Mucosa of gallbladder (tissue), 1 donor: ENCODE measurements around the gene GLIS1. TPM values are rescaled to one million over a fixed set of nuclear protein-coding genes. Genes with fewer than 3 reads are reported as not detected.

Source experiments
- DNase-seq: peaks from one replicate; pipeline ENCODE4 v3.0.0-alpha.2; 2020; ENCODE audit warnings: low spot score
- total RNA-seq: library from RNA; stranded (reverse); gene quantifications from one replicate; pipeline ENCODE4 v1.2.1, GENCODE V29; 2021
- donor health status: DM: no; HTN: no; CAD: no.

The GLIS1 gene
- total RNA-seq, 1 donor from 2014 or later: 0.17 TPM

- no peak for DNase-seq
Observed at GRCh38 chr1:53718443-53718842, 20.5 kb downstream of the GLIS1 start.

- no peak for DNase-seq
Observed at GRCh38 chr1:53717025-53717804, 21.7 kb downstream of the GLIS1 start.

DNA sequence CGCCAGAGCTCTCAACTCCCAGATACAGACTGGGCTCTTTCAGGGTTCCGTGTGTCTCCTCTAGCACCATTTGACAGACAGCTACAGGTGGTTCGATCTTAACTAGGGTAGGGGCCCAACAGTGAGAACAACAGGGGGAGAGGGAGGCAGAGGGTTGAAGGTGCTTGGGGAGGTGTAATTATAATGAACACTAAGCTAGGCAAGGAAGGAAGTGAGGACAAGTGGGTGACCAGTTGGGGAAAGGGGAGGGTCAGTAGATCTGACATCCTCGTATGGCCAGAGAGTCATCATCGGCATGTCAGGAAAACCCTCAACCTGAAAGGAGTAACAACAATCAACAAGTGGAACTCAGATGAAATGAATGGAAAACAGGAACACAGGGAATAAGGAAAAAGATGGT lies 22.8 kb downstream of the GLIS1 start:
- DNase-seq: no peak

DNA sequence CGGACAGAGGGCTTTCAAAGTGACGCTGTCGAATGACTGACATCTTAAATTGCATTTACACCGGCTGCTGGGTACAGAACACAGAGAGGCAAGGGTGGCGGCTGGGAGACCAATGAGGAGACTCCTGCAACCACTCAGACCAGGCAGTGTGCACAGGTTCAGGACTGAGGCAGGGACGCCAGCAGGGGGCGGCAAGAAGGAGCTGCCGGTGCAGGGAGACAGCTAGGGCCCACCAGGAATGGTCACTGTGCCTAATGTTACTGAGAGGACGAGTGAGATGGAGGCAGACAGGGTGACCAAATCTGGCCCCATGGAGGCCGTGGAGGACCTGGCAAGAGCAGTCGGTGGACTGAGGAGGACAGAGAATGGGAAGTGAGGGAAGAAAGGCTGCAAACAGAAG lies 23.5 kb downstream of the GLIS1 start:
- DNase-seq: no peak

DNA sequence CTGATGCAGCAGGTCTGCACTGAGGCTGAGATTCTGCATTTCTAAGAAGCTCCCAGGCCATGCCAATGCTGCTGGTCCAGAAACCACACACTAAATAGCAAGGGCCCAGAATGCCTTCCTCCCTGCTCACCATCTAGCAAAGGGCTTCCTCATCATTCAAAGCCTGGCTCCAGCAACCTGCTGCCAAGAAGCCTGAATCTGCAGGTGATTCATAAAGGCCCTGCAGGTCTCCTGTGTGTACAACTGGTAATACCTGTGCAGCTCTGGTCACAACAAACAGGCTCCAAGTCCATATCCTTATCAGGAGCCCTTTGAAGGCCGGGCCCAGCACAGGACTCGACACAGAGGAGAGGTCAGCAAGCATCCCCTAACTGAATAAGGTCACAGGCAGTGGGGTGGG lies 26.7 kb downstream of the GLIS1 start:
- no peak for DNase-seq

- no peak for DNase-seq
Observed at GRCh38 chr1:53710584-53710983, 28.4 kb downstream of the GLIS1 start.

DNA sequence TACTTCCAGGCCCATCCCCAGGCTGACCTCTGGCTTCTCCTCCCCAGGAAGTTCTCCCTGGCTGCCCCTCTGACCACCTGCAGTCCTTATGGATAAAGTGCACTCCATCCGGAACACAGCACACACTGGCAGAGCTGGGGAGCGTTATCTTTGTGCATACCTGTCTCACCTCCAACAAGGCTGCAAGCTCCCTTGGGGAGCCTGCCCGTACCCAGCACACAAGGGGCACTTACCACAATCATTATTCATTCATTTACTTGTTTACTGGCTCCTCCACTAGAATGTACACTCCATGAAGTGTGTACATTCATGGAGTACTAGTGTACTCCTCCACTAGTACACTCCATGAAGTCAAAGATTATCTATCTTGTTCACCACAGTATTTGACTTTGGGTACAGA lies 30.3 kb downstream of the GLIS1 start:
- DNase-seq: no peak

GRCh38 chr1:53706356-53706755 lies 32.6 kb downstream of the GLIS1 start:
- no peak for DNase-seq

DNA sequence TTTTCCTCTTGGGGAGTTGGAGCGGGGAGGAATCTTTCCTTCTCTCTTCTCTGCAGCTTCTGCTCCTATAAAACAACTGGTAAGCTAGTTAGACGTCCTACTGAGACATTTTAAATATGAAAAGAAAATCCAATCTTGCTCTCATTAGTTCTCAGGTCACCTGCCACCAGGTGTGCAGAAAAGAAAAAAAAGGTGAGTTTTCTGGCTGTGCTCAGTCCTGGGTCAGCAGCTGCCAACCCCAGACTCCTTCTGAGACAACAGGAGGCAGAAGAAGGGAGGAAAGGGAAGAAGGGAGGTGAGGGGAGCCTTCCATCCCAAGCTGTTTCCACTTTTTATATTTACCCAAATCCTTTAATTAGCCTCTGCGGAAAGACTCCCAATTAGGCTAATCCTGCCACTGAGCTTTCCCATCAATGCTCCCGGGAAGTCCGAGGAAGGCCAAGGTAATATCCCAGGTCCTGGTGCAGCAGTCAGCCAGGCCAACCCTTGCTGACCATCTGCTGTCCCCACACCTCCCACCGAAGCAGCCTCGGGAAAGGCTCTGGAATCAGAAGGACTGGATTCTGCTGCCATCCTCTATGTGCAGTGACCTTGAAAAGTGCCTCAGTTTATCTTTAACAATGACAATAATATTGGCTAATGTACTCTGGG lies 33.4 kb downstream of the GLIS1 start:
- no peak for DNase-seq

- no peak for DNase-seq
Observed at GRCh38 chr1:53704804-53705445, 34.0 kb downstream of the GLIS1 start.

GRCh38 chr1:53704304-53704703 lies 34.7 kb downstream of the GLIS1 start:
- DNase-seq: no peak

DNA sequence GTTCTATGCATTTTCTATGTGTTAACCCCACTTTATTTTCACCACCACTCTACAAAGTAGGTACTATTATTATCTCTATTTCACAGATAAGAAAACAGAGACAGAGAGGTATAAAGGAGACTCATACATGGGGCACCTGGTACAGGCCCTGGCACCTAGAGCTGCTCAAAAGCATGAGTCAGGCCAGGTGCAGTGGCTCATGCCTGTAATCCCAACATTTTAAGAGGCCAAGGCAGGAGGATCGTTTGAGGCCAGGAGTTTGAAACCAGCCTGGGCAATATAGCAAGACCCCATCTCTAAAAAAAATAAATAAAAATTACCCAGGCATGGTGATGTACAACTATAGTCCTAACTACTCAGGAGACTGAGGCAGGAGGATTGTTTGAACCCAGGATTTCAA lies 35.8 kb downstream of the GLIS1 start:
- DNase-seq: no peak

GRCh38 chr1:53702341-53702740 lies 36.6 kb downstream of the GLIS1 start:
- no peak for DNase-seq

DNA sequence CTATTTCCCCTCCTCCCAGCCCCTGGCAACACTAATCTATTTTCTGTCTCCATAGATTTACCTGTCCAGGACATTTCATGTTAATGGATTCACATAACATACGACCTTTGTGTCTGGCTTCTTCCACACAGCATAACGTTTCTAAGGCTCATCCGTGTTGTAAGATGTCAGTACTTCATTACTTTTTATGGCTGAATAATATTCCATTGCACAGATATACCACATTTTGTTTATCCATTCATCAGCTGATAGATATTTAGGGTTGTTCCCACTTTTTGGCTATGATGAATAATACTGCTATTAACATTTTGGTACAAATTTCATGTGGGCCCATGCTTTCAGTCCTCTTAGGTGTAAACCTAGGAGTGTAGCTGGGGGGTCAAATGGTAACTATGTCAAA lies 38.2 kb downstream of the GLIS1 start:
- DNase-seq: no peak

- DNase-seq: no peak
Observed at GRCh38 chr1:53699981-53700380, 39.0 kb downstream of the GLIS1 start.

GRCh38 chr1:53698384-53698980 lies 40.5 kb downstream of the GLIS1 start:
- DNase-seq: no peak

DNA sequence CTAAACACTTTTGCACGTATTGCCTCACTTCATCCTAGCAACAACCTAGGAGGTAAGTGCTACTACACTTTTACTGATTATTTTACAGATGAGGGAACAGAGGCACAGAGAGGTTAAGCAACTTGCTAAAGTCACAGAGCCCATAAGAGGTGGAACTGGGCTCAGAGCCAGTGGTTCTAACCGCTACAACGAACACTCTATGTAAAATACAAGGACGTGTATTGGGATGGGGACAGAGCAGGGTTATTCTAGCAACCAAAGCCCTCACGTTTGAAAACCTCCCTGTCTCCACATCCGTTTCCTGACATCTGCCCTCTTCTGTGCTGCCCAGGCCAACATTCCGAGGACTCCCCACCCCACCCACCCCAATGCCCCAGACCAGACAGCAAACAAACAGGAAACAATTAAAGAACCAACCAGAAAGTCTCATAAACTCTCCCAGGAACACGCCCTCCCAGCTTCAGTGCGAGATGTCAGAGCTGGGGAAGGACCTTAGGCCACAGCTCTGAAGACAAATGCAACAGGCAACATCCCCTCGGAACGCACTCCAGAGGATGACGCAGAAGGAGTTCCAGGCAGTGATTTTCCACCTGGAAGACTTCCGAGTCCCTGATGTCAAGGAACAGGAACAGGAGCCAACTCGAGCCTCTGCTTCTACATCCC lies 41.1 kb downstream of the GLIS1 start:
- DNase-seq: no peak

GRCh38 chr1:53696990-53697389 lies 42.0 kb downstream of the GLIS1 start:
- DNase-seq: no peak

DNA sequence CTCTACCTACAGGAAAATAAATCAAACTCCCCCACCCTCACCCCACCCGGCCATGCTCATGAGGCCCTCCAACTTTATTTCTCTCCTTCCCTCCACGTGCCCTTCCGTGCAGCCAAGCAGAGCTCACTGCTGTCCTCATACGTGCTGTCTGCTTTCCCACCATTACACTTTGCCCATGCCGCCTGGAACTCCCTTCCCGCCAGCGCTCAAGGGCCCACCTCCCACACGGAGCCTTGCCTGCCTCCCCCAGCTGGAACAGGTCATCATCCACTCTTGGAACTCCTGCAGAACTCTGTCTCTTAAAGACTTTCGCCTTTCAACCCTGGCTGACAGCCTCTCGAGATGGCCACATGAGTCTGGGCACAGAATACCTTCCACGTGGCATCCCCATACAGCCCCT lies 42.4 kb downstream of the GLIS1 start:
- DNase-seq: no peak

GRCh38 chr1:53696051-53696450 lies 42.9 kb downstream of the GLIS1 start:
- no peak for DNase-seq

- DNase-seq: no peak
Observed at GRCh38 chr1:53695116-53695515, 43.8 kb downstream of the GLIS1 start.

DNA sequence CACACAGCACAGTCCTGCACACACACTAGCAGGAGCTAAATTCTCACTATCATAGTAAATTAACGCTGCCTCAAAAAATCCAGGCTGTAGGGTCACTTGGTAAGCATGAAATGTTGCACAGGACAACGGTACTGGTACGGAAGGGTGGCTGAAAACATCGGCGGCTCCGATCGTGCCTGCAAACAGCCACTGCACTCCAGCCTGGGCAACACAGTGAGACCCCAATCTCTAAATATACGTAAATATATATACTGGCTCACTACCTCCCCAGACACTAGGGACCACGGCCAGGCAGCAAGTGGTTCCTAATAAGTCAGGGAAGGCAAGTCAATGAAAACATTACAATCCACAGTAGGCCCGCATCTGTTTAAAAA lies 44.3 kb downstream of the GLIS1 start:
- DNase-seq: no peak
